GM12874 (cell line): Measurements from ENCODE around the gene MEIKIN.

Experiments
- CTCF ChIP-seq: IDR thresholded peaks from 2 replicates; pipeline ENCODE4 v1.5.1; 2011; ENCODE audit warnings: low read depth, mild to moderate bottlenecking, control low read depth, low read length, moderate library complexity; ENCODE audit not compliant: insufficient read depth

Gene MEIKIN

GRCh38 chr5:131968396-131968954 is 23.0 kb upstream of the MEIKIN start:
- no peak for TF ChIP-seq CTCF

- no peak for TF ChIP-seq CTCF
Observed at GRCh38 chr5:131966551-131966950, 21.1 kb upstream of the MEIKIN start.

GRCh38 chr5:131965826-131966415 is 20.5 kb upstream of the MEIKIN start:
- no peak for TF ChIP-seq CTCF

- no peak for TF ChIP-seq CTCF
Observed at GRCh38 chr5:131959906-131960305, 14.4 kb upstream of the MEIKIN start.

- TF ChIP-seq CTCF: no peak
Observed at GRCh38 chr5:131959136-131959535, 13.7 kb upstream of the MEIKIN start.

- TF ChIP-seq CTCF: no peak
Observed at GRCh38 chr5:131957721-131958441, 12.4 kb upstream of the MEIKIN start.

GRCh38 chr5:131953969-131954368 is 8.5 kb upstream of the MEIKIN start:
- no peak for TF ChIP-seq CTCF
